Measurements from ENCODE around the gene MGAT4C.

GRCh38 chr12:86193931-86194330 lies 62.3 kb downstream of the MGAT4C start:
- TF ChIP-seq, protein P1, sequence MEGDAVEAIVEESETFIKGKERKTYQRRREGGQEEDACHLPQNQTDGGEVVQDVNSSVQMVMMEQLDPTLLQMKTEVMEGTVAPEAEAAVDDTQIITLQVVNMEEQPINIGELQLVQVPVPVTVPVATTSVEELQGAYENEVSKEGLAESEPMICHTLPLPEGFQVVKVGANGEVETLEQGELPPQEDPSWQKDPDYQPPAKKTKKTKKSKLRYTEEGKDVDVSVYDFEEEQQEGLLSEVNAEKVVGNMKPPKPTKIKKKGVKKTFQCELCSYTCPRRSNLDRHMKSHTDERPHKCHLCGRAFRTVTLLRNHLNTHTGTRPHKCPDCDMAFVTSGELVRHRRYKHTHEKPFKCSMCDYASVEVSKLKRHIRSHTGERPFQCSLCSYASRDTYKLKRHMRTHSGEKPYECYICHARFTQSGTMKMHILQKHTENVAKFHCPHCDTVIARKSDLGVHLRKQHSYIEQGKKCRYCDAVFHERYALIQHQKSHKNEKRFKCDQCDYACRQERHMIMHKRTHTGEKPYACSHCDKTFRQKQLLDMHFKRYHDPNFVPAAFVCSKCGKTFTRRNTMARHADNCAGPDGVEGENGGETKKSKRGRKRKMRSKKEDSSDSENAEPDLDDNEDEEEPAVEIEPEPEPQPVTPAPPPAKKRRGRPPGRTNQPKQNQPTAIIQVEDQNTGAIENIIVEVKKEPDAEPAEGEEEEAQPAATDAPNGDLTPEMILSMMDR (IDR thresholded peaks at IDR 0.05) = no peak
- TF ChIP-seq POLR2A (IDR thresholded peaks at IDR 0.05) (no peak), EP300 (IDR thresholded peaks at IDR 0.05) (no peak)

Measured in tibial nerve (tissue), 4 donors.